GM13976 (cell line): Measurements from ENCODE around the gene FAM187B.
"Not testable (repeated sequence)": the region's sequence is repeated elsewhere in the genome, so short reads cannot be mapped to it uniquely, and the experiment has no call there.

Source experiments
- DNase-seq: peaks from one replicate; pipeline ENCODE4 v3.0.0; 2012; ENCODE audit warnings: low spot score
- CTCF ChIP-seq: IDR thresholded peaks from 2 replicates; pipeline ENCODE4 v1.5.1; 2012; ENCODE audit warnings: borderline replicate concordance, mild to moderate bottlenecking; ENCODE audit not compliant: insufficient read depth; ENCODE audit errors: extremely low read depth, missing control alignments, control extremely low read depth
- in situ Hi-C: fragments of 300-500 bp; cut with MboI; formaldehyde crosslinking; loops from one replicate; pipeline ENCODE4 v1.12.0; 2022; ENCODE audit warnings: low sequenced_read_pairs, mixed read lengths, inconsistent platforms; ENCODE audit not compliant: unreplicated experiment

Gene FAM187B

DNA sequence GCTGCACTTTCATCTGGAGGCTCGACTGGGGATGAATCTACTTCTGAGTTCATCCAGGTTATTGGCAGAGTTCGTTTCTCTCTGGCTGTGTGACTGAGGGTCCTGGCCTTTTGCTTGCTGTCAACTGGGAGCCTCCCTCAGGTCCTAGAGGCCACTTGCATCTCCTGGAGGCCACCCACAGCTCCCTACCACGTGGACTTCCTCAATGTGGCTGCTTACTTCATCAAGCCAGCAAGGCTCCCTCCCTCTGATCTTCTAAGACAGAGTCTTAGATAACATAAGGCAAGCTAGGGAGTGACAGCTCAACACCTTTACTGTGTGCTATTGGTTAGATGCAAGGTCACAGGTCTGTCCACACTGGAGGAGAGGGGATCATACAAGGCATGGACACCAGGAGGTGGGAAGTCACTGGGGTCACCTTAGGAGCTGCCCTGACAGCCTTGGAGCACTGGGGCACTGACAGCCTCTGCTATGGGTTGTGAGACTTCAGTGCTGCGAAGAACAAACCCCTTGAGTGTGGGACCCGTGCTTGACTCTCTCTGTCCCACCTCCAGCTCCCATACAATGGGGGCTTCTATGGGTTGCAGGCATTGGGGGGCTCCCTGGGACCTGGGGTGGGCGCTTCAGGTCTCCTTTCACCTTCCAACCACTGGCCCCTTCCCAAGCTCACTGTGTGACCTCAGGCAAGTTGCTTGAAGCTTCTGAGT lies 5.3 kb downstream of the FAM187B start:
- in situ Hi-C loops, result no loop called here
- no peak for TF ChIP-seq CTCF
- DNase-seq, result no peak

- no peak for TF ChIP-seq CTCF
- DNase-seq, result peak; percentile 5
- in situ Hi-C loops, result no loop called here
These were observed 6.0 kb downstream of the FAM187B start for GRCh38 chr19:35222373-35223015.

DNA sequence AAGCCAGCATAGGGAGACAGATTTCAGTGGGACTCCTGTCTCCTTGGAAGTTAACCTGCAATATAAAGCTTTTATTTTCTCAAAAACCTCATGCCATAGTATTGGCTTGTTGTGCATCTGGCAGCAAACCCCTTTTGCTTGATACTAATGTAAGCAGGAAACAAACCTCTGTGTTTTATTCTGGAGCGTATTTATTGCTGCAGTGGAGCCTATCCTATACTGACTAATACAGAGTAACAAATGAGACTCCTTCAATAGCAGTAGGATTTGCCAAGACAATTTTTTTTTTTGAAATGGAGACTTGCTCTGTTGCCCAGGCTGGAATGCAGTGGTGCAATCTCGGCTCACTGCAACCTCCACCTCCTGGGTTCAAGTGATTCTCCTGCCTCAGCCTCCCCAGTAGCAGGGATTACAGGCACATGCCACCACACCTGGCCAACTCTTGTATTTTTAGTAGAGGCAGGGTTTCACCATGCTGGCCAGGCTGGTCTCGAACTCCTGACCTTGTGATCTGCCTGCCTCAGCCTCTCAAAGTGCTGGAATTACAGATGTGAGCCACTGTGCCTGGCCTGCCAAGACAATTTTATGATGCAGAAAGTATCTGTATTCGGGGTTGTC lies 7.5 kb downstream of the FAM187B start:
- in situ Hi-C loops, DNase-seq: not testable (repeated sequence)

GRCh38 chr19:35220315-35220921 lies 8.1 kb downstream of the FAM187B start:
- in situ Hi-C loops, result no loop called here
- no peak for TF ChIP-seq CTCF
- no peak for DNase-seq

DNA sequence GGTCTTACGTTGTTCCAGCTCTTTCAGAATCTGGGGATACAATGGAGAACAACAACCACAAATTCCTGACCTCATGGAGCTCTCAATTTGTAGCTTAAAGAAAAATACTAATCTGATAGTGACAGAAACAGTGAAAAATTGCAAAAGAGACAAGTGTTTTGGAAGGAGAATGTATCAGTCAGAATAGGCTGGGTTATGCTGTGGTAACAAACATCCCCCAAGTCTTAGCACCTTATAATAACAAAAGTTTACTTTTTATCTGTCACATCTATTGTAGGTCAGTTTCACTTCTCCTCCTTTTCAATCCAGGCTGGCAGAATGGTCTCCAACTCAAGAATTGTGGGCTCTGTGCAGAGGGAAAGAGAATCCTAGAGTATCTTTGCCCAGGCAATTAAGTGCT lies 9.5 kb downstream of the FAM187B start:
- DNase-seq, result no peak
- no peak for TF ChIP-seq CTCF
- in situ Hi-C loops, result no loop called here

GRCh38 chr19:35217649-35217990 lies 10.9 kb downstream of the FAM187B start:
- DNase-seq, result no peak
- TF ChIP-seq CTCF, result no peak
- in situ Hi-C loops, result no loop called here
